GM23338 (cell line): ENCODE measurements around the gene ZNFX1. TPM values are rescaled to one million over a fixed set of nuclear protein-coding genes. Genes with fewer than 3 reads are reported as not detected.

Experiments
- ATAC-seq: fragments of 200-7000 bp; cut with Tn5 transposase; 3 replicates; pipeline ENCODE4 v1.9.1; 2020
- DNase-seq: peaks from one replicate; pipeline ENCODE4 v3.0.0-alpha.2; 2015; ENCODE audit warnings: low spot score
- H2AFZ ChIP-seq: fragments of 200-600 bp; sonication (generic); 2 replicates; pipeline ENCODE4 v1.8.0; 2016; ENCODE audit warnings: antibody characterized with exemption, mild to moderate bottlenecking, moderate library complexity
- H3F3A ChIP-seq: fragments of 200-600 bp; sonication (generic); replicated peaks from 2 replicates; pipeline ENCODE4 v1.8.0; 2017; ENCODE audit warnings: antibody characterized with exemption, mixed run types, low read depth
- H3K27ac ChIP-seq: fragments of 200-600 bp; sonication (generic); 2 replicates; pipeline ENCODE4 v1.6.1; 2016; ENCODE audit warnings: low read depth
- H3K27me3 ChIP-seq: fragments of 200-600 bp; sonication (generic); 2 replicates; pipeline ENCODE4 v1.8.0; 2016; ENCODE audit warnings: mild to moderate bottlenecking, mixed run types, moderate library complexity; ENCODE audit not compliant: insufficient read depth
- H3K36me3 ChIP-seq: fragments of 200-600 bp; sonication (generic); 2 replicates; pipeline ENCODE4 v1.8.0; 2016; ENCODE audit warnings: mild to moderate bottlenecking; ENCODE audit not compliant: insufficient read depth
- H3K4me1 ChIP-seq: fragments of 200-600 bp; sonication (generic); 2 replicates; pipeline ENCODE4 v1.8.0; 2016; ENCODE audit warnings: mild to moderate bottlenecking, moderate library complexity; ENCODE audit not compliant: insufficient read depth
- H3K4me2 ChIP-seq: fragments of 200-600 bp; sonication (generic); 2 replicates; pipeline ENCODE4 v1.7.1; 2017; ENCODE audit warnings: mixed run types
- H3K4me3 ChIP-seq: fragments of 200-600 bp; sonication (generic); 2 replicates; pipeline ENCODE4 v1.6.1; 2016; ENCODE audit warnings: mixed run types
- H3K79me2 ChIP-seq: fragments of 200-600 bp; sonication (generic); replicated peaks from 2 replicates; pipeline ENCODE4 v1.8.0; 2017; ENCODE audit warnings: mild to moderate bottlenecking; ENCODE audit not compliant: insufficient read depth
- H3K9me2 ChIP-seq: fragments of 200-600 bp; sonication (generic); 2 replicates; pipeline ENCODE4 v1.8.0; 2017; ENCODE audit not compliant: insufficient read depth
- H4K20me1 ChIP-seq: fragments of 200-600 bp; sonication (generic); replicated peaks from 2 replicates; pipeline ENCODE4 v1.8.0; 2017; ENCODE audit warnings: mild to moderate bottlenecking; ENCODE audit not compliant: insufficient read depth
- H3K27ac Mint-ChIP-seq: 2 replicates; pipeline ENCODE4 v1.8.0; 2020; ENCODE audit warnings: inconsistent platforms, mild to moderate bottlenecking, moderate library complexity, mixed read lengths
- H3K27me3 Mint-ChIP-seq: 3 replicates; pipeline ENCODE4 v1.8.0; 2022; ENCODE audit warnings: low read depth, mild to moderate bottlenecking, moderate library complexity, mixed read lengths, inconsistent platforms; ENCODE audit not compliant: insufficient read depth, poor library complexity
- H3K36me3 Mint-ChIP-seq: 3 replicates; pipeline ENCODE4 v1.8.0; 2021; ENCODE audit warnings: low read depth, mild to moderate bottlenecking, inconsistent platforms, moderate library complexity, mixed read lengths
- H3K4me1 Mint-ChIP-seq: 3 replicates; pipeline ENCODE4 v1.8.0; 2020; ENCODE audit warnings: mild to moderate bottlenecking, inconsistent platforms, mixed read lengths
- H3K4me3 Mint-ChIP-seq: 3 replicates; pipeline ENCODE4 v1.8.0; 2021; ENCODE audit warnings: moderate library complexity, mild to moderate bottlenecking, inconsistent platforms, mixed read lengths
- H3K9me3 Mint-ChIP-seq: 3 replicates; pipeline ENCODE4 v1.8.0; 2020; ENCODE audit warnings: moderate library complexity, mild to moderate bottlenecking, inconsistent platforms, mixed read lengths
- CREB1 ChIP-seq: fragments of 250-450 bp; sonication (Bioruptor Pico); IDR thresholded peaks from 2 replicates; pipeline ENCODE4 v1.5.0; 2020; ENCODE audit warnings: low read depth, mild to moderate bottlenecking, moderate library complexity
- CTCF ChIP-seq, 2 experiments: fragments of 200-600 bp in 1 of 2; sonication (generic) in 1 of 2; conservative IDR thresholded peaks; 2 replicates each; pipeline versions ENCODE4 v1.5.1 to v1.6.1; 2016 to 2017; ENCODE audit warnings: antibody characterized with exemption in 2 of 2, low read depth in 2 of 2, mild to moderate bottlenecking in 2 of 2, moderate library complexity in 1 of 2
- ETS1 ChIP-seq: IDR thresholded peaks from 2 replicates; pipeline ENCODE4 v1.6.1; 2016; ENCODE audit warnings: antibody characterized with exemption
- EZH2 ChIP-seq: fragments of 200-600 bp; sonication (generic); IDR thresholded peaks from one replicate; pipeline ENCODE4 v1.8.0; 2017; ENCODE audit warnings: antibody characterized with exemption, mild to moderate bottlenecking, low read depth; ENCODE audit not compliant: unreplicated experiment
- EZH2phosphoT487 ChIP-seq: fragments of 200-600 bp; sonication (generic); IDR thresholded peaks from one replicate; pipeline ENCODE4 v1.8.1; 2018; ENCODE audit warnings: antibody characterized with exemption; ENCODE audit not compliant: unreplicated experiment
- NANOG ChIP-seq: IDR thresholded peaks from 2 replicates; pipeline ENCODE4 v1.6.1; 2016; ENCODE audit warnings: antibody characterized with exemption, borderline replicate concordance
- POLR2AphosphoS5 ChIP-seq: IDR thresholded peaks from 2 replicates; pipeline ENCODE4 v1.6.1; 2016; ENCODE audit warnings: antibody characterized with exemption, low read depth
- REST ChIP-seq: IDR thresholded peaks from one replicate; pipeline ENCODE4 v1.6.1; 2018; ENCODE audit warnings: antibody characterized with exemption; ENCODE audit not compliant: unreplicated experiment
- STAT1 ChIP-seq: IDR thresholded peaks from one replicate; pipeline ENCODE4 v1.6.1; 2016; ENCODE audit warnings: antibody characterized with exemption; ENCODE audit not compliant: unreplicated experiment
- ZNF114 ChIP-seq: fragments of 250-450 bp; sonication (Bioruptor Pico); IDR thresholded peaks from 2 replicates; pipeline ENCODE4 v1.5.0; 2020; ENCODE audit warnings: mild to moderate bottlenecking, moderate library complexity
- ZNF331 ChIP-seq: fragments of 250-450 bp; sonication (Bioruptor Pico); IDR thresholded peaks from 2 replicates; pipeline ENCODE4 v1.5.0; 2020; ENCODE audit warnings: low read depth, mild to moderate bottlenecking, moderate library complexity
- ZNF462 ChIP-seq: fragments of 250-450 bp; sonication (Bioruptor Pico); IDR thresholded peaks from 2 replicates; pipeline ENCODE4 v1.5.0; 2020; ENCODE audit warnings: mild to moderate bottlenecking, moderate library complexity
- polyA plus RNA-seq: library from polyadenylated mRNA; unstranded; fragments of >200 nt; fragmentation: Nextera tagmentation; extraction: Ambion mirVana; gene quantifications from 2 replicates; pipeline ENCODE4 v1.2.1, GENCODE V29; 2016
- total RNA-seq: library from RNA; depleted of rRNA; stranded (reverse); fragments of >200 nt; shearing (Covaris generic); gene quantifications from 2 replicates; pipeline ENCODE4 v1.2.3, GENCODE V29; 2014

The ZNFX1 gene
- total and polyA plus RNA-seq, 2 experiments from 2014 or later = 6.1 to 12.1 TPM

- TF ChIP-seq REST (no peak), CREB1 (no peak), ZNF114 (CRISPR knock-in tag) (no peak)
These were observed 18.6 kb downstream of the ZNFX1 start (continued) for GRCh38 chr20:49259284-49259683.

- H3K27ac Mint-ChIP-seq = no peak overlapping the region
- H3K27me3 Mint-ChIP-seq = peaks cover 5% of the 10 kb centered on the region
- peaks cover 83% of the 10 kb centered on the region for H3K36me3 Mint-ChIP-seq
- TF ChIP-seq ZNF331 = no peak
- no peak for TF ChIP-seq POLR2AphosphoS5
- no peak for TF ChIP-seq ETS1
- no peak for TF ChIP-seq NANOG
- no peak for TF ChIP-seq CREB1
- TF ChIP-seq ZNF114 (CRISPR knock-in tag) = no peak
- TF ChIP-seq EZH2phosphoT487 = no peak
- no peak for TF ChIP-seq CTCF (conservative IDR thresholded peaks at IDR 0.05; ENCODE audit: low read depth in 2 of 2)
- TF ChIP-seq EZH2 = no peak
- TF ChIP-seq STAT1 = no peak
- TF ChIP-seq ZNF462 (CRISPR knock-in tag) = no peak
These were observed 21.6 kb downstream of the ZNFX1 start for GRCh38 chr20:49256261-49256660.

More at GRCh38 chr20:49256261-49256660, 21.6 kb downstream of the ZNFX1 start:
- no peak for DNase-seq
- Histone ChIP-seq H2AFZ (no peak overlapping the region), H3K27ac (no peak overlapping the region), H3F3A (no peaks in the 10 kb centered on the region; the same call in 1 of the 2 replicates), H3K36me3 (peaks cover 73% of the 10 kb centered on the region), H3K4me1 (no peaks in the 10 kb centered on the region), H3K4me3 (no peak overlapping the region), H3K4me2 (no peak overlapping the region), H3K27me3 (no peaks in the 10 kb centered on the region), H3K79me2 (no peaks in the 10 kb centered on the region), H3K9me2 (no peaks in the 10 kb centered on the region), H4K20me1 (peaks cover 5% of the 10 kb centered on the region; the same call in 1 of the 2 replicates)
- H3K4me3 Mint-ChIP-seq = no peak overlapping the region
- ATAC-seq = no peak
- no peaks in the 10 kb centered on the region for H3K9me3 Mint-ChIP-seq
- no peaks in the 10 kb centered on the region for H3K4me1 Mint-ChIP-seq
